GM19397 (cell line): ENCODE measurements around the gene OTOP1.
A peak's percentile ranks its signal among the peaks of the same experiment; 100 is the strongest.
"Not testable (repeated sequence)": the region's sequence is repeated elsewhere in the genome, so short reads cannot be mapped to it uniquely, and the experiment has no call there.

Experiments
- ATAC-seq: cut with Tn5 transposase; IDR thresholded peaks from one replicate; pipeline ENCODE4 v1.9.1; 2021; ENCODE audit warnings: mild to moderate bottlenecking, moderate library complexity; ENCODE audit not compliant: unreplicated experiment

The OTOP1 gene, protein sequence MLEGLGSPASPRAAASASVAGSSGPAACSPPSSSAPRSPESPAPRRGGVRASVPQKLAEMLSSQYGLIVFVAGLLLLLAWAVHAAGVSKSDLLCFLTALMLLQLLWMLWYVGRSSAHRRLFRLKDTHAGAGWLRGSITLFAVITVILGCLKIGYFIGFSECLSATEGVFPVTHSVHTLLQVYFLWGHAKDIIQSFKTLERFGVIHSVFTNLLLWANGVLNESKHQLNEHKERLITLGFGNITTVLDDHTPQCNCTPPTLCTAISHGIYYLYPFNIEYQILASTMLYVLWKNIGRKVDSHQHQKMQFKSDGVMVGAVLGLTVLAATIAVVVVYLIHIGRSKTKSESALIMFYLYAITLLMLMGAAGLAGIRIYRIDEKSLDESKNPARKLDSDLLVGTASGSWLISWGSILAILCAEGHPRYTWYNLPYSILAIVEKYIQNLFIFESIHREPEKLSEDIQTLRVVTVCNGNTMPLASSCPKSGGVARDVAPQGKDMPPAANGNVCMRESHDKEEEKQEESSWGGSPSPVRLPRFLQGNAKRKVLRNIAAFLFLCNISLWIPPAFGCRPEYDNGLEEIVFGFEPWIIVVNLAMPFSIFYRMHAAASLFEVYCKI

DNA sequence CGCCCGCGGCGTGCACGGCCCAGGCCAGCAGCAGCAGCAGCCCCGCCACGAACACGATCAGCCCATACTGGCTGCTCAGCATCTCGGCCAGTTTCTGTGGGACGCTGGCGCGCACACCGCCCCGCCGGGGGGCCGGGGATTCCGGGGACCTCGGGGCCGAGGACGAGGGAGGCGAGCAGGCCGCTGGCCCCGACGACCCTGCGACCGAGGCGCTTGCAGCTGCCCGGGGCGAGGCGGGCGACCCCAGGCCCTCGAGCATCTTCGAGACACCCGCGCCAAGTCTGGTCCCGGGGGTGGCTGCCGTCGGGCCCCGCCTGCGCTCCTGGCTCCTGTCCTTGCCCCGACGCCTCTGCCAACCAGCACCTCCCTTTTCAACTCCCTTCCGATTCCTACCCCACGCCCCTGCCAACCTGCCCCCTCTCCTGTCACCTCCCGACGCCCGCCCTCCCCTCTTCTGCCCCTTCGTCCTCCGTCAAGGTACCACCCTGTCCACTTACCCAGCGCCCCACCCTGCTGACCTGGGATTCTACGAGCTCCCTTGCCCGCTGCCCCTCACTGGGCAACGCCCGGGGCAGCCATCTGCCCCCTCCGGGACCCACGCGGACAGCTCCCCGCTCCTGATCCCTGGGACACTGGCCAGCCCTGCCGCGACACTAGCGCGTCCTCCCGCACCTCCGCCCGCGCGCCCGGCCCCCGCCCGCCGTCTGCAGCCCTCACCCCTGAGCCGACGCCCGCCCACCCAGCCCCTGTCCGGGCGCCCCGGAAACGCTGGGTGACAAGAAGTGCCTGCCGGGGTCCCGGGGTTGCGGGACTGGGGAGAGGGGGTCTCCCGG, at the start of gene OTOP1:
Gene OTOP1, minus strand, starts transcription at position 324 of the 833 bp plus-strand sequence. Its CDS starts 65 bp downstream, at position 259.
- no peak for ATAC-seq

DNA sequence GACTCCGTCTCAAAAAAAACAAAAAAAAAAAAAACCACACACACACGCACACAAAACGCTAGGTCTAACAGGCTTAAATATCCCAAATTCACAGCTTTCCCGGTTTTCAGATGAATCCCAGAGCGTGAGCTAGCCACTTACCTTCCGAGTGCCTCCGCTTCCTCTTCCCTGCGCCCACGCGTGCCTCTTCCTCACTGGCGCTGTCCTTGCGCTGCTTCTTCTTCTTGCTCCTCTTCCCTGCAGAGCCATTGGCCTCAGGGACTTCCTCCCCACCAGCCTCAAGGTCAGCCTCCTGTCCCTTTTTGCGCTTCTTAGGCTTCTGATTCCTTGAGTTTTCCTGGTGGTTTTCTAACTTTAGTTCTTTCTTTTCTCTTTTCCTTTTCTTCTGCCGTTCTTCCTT, 47.5 kb upstream of the OTOP1 start:
- ATAC-seq, result no peak

DNA sequence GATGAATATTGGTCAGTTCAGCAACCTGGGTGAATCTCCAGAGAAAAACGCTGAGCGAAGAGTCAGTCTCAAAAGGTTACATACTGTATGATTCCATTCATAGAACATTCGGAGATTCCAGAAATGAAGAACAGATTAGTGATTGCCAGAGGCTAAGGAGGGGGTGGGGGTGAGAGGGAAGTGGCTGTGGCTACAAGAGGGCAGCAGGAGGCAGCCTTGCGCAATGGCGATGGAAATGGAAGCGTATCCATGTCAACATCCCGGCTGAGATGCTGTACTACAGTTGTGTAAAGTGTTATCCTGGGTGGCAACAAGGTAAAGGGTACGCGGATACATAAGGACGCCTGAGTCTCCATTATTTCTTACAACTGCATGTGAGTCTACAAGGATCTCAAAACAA, 45.2 kb upstream of the OTOP1 start:
- no peak for ATAC-seq

DNA sequence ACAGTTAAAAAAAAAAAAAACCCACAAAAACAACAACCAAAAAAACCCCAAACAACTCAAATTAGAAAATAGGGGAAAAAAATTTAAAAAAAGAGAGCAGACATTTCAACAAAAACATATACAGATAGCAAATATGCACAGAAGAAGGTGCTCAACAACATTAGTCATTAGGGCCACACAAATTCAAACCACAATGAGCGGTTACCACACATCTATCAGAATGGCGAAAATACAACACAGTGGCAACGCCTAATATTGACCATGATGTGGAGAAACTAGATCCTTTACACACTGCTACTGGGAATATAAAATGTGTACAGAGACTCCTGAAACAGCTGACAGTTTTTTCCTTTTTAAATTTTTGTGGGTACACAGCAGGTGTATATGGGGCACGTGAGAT, 43.8 kb upstream of the OTOP1 start:
- ATAC-seq, result no peak

DNA sequence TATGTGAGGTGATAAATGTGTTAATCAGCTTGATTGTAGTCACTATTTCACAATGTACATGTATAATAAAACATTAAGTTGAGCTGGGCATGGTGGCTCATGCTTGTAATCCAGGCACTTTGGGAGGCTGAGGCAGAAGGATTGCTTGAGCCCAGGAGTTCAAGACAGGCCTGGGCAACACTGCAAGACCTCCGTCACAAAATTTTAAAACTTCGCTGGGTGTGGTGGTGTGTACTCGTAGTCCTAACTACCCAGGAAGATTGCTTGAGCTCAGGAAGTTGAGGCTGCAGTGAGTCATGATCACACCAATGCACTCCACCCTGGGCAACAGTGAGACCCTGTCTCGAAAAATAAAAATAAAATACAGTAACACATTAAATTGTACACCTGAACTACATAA, 43.1 kb upstream of the OTOP1 start:
- no peak for ATAC-seq

DNA sequence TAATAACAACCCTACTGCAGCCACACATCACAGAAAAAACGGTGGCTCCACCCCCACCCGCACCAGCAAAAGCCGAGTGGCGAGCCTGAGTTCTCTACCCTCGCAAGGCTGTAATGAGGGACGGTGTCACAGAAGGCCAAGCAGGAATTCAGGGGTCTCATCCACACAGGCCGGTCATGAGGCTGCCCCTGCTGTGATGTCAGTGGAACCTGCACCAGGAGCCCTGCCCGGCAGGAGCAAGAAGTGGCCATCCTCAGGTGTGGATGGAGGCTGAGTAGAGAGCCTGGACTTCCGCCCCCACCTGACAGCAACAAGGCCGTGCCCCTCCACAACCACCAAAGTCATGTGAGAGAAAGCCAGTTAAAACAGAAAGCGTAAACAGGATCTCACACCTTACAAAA, 42.6 kb upstream of the OTOP1 start:
- no peak for ATAC-seq

DNA sequence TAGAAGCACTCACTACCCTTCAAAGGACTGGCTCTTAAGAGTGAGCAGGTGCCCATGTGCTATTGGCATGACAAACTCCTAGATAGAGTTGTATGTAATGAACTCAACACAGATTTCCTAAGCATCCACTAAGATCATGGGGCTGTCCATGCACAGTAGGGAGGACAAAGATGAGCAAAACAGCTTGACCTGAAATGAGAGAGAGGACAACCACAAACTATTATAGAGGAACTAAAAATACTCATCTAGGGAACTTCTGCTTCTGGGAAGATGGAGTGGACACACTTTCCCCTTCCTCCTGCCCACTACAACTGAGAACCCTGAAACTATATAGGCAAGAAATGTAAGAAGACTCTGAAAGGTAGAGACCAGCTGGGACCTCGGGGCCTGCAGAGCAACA, 42.0 kb upstream of the OTOP1 start:
- no peak for ATAC-seq

DNA sequence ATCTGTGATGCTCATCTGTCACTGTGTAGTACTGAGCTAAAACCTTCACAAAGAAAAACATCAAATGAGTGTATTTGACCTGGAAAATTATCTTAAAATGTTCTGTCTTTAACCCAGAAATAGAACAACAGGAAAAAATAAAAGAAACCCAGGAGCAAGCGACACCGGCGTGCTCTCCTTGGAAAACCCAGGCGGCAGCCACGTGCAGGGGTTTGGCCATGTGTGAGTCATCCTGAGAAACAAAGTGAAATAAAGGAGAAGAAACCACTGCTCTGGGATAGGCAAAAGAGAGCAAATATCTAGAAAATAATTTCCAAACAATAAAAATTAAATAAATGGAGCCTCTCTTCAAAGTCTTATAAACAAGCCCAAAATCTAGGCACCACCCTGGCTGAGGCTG, 41.3 kb upstream of the OTOP1 start:
- ATAC-seq, result no peak

DNA sequence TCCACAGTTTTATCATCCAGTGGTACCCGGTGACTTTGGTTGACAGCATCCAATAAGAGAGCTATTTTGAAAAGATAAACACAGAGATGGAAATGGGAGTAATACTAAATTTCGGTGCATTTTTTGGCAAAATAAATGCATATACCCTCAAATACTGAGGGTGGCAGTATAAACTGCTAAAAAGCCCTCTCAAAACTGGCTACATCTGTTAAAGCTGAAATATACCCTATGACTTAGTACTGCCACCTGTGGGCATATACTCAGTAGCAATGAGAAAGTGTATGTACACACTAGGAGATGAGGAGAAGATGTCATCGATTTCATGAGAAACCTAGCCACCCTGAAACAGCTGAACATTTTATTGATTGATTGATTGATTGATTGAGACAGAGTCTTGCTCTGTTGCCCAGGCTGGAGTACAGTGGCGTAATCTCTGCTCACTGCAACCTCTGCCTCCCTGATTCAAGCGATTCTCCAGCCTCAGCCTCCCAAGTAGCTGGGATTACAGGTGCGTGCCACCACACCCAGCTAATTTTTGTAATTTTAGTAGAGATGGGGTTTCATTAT, 33.5 kb upstream of the OTOP1 start:
- ATAC-seq, result no peak

DNA sequence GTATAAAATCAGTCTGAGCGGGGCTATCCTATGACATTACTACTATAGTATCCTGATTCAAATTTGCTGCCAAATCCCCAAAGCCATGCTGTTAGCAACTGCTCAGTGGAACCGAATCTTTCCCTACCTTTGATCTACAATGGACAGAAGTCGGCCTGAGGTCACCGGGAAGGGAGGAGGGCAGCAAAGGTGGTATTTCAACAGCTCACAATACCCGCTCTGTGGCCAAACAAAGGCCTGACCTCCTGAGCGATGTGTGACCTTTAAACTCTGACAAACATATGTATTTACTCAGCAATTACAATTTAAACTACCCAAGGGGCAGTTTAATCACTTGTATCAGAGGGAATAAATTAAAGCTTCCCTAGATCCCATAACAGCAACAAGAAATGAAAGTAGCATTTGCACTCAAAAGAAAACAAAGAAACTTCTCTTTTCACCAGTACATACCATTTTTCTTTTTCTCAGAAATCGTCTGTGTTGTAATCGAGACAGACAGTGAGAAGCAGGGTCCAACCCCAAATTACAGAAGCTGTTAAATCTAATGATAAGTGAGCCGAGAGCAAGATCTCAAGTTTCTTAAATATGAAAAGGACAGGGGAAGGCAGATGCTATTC, 32.9 kb upstream of the OTOP1 start:
- ATAC-seq, result no peak

DNA sequence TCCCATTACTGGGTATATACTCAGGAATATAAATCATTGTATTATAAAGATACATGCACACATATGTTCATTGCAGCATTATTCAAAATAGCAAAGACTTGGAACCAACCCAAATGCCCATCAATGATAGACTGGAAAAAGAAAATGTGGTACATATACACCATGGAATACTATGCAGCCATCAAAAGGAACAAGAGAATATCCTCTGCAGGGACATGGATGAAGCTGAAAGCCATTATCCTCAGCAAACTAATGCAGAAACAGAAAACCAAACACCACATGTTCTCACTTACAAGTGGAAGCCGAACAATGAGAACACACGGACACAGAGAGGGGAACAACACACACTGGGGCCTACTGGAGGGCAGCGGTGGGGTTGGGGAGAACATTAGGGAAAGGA, 31.0 kb upstream of the OTOP1 start:
- not testable (repeated sequence) for ATAC-seq

DNA sequence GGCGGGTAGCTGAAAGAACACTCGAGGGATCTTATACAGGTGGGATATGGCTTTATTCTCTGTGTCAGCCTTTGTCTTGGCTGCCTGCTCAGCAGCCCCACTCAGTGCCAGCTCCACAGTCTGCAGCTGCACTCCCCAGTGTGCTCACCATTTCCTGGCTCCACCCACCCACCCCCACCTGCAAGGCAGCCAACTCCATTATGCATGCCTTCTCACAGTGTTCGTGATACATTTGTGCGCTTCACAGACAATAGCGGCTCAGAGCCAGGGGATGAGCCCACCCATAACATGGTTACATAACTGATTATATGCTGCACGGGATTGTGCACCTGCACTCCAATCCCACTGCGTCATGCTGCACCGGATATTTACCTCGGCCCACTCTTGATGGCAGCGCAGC, 30.1 kb upstream of the OTOP1 start:
- no peak for ATAC-seq

DNA sequence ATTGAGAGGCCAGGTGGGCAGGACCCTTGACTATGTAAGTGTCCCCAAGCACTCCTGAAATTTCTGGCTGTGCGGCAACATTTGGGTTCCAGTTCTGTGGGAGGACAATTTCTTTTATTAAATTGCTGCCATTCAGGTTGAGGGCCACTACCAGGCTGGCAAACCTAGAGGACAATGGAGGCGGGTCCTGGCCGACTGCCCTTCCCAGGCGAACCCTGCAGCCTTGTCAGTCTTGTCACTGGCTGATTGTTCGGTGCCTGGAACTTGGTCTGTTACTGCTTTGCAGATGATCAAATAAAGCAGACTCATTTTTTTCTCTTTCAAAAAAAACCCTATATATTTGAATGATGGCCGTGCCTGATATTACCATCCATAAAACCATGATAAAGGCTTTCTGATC, 27.9 kb upstream of the OTOP1 start:
- ATAC-seq, result no peak

DNA sequence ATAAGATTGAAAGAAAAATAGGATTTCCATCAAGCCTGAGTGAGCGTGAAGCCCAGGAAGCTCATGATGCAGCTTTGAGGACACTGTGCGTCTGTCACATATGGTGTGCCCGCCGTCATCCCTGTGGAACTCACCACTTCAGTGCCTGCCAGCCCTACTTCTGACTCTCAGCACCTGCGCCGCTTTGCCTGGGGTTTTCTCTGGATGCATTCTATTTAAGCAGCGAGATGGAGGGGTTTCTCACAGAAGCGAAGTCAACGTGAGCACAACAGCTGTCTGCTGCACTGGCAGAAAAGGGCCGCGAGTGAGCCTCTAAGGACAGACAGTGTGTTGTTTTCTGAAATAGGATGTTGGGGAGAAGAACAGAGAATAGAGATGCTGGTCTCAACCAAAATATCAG, 27.5 kb upstream of the OTOP1 start:
- no peak for ATAC-seq

DNA sequence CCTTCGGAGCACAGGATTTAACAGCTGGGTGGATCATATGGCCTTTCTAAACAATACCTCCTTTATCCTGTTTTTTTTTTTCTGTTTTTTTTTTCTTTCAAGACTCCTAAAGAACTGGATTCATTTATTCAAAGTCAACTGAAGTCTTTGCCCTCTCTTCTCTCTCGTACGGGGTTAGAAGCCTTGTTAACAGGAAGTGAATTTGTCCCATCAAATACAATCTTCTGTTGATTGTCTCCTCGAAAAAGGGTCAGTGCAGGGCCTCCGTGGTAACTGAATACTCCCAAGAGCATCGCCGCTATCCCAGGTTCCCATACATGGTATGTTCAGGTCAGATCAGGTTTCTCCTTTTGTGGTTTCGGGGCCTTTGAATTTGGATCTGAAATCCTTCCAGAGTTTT, 23.1 kb upstream of the OTOP1 start:
- ATAC-seq, result no peak

DNA sequence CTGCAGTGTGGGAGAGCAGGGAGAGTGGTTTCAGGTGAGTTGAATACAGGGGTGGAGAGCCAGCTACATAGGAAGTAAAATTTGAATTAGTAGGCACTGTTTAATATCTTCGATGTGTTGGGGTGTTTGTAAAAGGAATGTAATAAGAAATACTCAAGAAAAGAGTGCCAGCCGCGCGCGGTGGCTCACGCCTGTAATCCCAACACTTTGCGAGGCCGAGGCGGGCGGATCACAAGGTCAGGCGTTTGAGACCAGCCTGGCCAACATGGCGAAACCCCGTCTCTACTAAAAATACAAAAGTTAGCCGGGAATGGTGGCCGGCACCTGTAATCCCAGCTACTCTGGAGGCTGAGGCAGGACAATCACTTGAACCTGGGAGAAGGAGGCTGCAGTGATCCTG, 22.6 kb upstream of the OTOP1 start:
- ATAC-seq, result not testable (repeated sequence)

DNA sequence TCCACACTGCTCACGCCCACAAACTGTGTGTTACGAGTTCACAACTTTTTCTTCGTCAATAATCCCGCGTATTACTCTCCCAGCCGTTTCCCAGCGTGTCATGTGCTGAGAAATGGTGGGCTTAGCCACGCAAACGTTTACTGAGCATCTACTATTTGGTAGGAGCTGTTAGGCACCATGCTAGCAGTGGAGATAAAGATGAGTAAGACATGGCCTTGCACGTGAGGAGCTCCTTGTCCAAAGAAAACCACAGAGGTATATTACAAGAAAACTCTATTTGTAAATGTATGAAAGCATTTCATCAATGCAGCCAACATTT, 22.1 kb upstream of the OTOP1 start:
- no peak for ATAC-seq

DNA sequence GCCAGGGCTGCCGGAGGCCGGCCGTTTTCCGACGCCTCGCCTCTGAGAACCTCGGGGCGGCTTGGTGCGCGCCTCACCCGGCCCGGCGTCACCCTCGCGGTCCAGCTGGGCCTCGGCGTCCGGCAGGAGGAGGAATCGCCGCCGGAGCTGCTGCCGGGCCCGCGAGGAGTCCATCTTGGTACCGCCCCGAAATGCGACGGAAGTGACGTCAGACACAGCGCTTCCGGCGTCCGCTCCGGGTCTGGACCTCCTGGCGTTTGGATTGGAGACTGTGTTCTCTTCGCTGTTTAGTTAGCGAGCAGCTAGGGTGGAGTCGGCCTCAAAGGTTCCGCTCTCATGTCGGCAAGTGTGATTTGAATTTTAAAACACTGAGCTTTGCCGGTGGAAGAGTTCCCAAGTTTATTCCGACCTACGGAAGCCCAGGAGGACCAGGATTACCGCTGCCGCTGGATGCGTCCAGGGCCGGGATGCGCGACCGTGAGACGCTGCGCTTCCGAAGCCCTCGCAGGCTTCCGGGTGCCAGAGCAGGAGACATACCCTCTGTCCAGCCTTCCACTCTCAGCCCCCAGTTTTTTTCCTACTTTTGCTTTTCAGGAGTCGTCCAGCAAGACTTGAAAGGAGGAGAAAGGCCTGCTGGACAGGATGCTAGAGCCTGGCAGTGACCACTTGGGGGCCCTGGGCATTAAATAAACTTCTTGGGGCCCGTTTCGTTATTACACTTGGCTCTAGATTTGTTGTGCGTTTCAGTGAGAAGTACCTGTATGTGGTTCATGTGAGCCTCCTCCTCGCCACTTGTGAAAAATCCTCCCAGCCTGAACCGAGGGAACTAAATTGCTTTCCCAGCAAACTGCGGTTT, 21.5 kb upstream of the OTOP1 start, which contains the start of gene TMEM128:
Gene TMEM128, minus strand, starts transcription at position 195 of the 856 bp plus-strand sequence. Its CDS starts 21 bp downstream, at position 174.
- peak; percentile 97 for ATAC-seq

DNA sequence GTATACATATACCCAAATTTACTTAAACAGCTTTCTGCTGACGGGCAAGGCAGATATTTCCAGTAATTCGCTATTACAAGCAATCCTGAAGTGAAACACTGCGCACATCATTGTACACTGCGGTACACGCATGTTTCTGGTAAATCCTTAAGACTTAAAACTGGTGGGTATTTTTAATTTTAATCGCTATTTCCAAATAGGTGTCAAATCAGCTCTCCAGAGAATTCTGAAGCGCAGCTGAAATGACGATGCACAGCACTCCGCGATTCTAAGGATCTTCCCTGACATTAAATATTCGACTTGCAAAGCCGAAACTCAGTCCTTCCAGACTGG, 20.9 kb upstream of the OTOP1 start:
- peak; percentile 15 for ATAC-seq

DNA sequence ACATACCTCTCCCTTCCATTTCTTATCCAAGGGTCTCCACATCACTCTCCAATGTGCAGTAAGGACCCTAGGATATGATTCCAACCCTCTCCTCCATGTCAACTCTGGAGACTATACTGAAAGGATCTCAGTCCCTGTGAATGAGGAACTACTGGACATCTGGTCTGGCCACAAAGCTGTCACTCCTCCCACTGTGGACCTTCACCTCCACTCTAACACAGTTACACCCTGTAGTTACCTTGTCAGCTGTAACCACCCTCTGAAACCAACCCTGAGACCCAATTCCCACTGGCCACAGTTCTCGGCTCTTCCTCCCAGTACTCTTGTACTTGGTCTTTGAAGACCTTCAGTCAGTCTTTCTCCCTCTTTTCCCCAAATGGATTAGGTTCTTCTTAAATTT, 18.4 kb upstream of the OTOP1 start:
- no peak for ATAC-seq
